ENCODE results near the gene DPF3.

- TF ChIP-seq, protein P1, sequence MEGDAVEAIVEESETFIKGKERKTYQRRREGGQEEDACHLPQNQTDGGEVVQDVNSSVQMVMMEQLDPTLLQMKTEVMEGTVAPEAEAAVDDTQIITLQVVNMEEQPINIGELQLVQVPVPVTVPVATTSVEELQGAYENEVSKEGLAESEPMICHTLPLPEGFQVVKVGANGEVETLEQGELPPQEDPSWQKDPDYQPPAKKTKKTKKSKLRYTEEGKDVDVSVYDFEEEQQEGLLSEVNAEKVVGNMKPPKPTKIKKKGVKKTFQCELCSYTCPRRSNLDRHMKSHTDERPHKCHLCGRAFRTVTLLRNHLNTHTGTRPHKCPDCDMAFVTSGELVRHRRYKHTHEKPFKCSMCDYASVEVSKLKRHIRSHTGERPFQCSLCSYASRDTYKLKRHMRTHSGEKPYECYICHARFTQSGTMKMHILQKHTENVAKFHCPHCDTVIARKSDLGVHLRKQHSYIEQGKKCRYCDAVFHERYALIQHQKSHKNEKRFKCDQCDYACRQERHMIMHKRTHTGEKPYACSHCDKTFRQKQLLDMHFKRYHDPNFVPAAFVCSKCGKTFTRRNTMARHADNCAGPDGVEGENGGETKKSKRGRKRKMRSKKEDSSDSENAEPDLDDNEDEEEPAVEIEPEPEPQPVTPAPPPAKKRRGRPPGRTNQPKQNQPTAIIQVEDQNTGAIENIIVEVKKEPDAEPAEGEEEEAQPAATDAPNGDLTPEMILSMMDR (IDR thresholded peaks at IDR 0.05; ENCODE audit: low read length): no peak
- no peak for TF ChIP-seq EZH2 (optimal IDR thresholded peaks at IDR 0.05; ENCODE audit: low read depth, low read length)
These were observed 150.3 kb downstream of the DPF3 start for GRCh38 chr14:72743626-72744025.
